Adrenal gland (tissue), 12 donors: ENCODE results near the gene UNC119B. TPM values are rescaled to one million over a fixed set of nuclear protein-coding genes. Genes with fewer than 3 reads are reported as not detected.

ENCODE experiments used
- DNase-seq, 7 donors: peaks; one replicate each; pipeline ENCODE4 v3.0.0-alpha.2; 2019 to 2020
- H3K27ac ChIP-seq, 5 donors: fragments of 200-600 bp; sonication (generic) in 4 of 5; 1 replicate in 3 of 5; 2 replicates in 2 of 5; pipeline versions ENCODE4 v1.5.1 to v1.8.0; 2016 to 2020; ENCODE audit warnings: mild to moderate bottlenecking in 1 of 5
- H3K27me3 ChIP-seq: fragments of 200-600 bp; 2 replicates; pipeline ENCODE4 v1.8.0; 2021
- H3K36me3 ChIP-seq, 2 donors: fragments of 200-600 bp; replicated peaks in 1 of 2; 1 replicate in 1 of 2; 2 replicates in 1 of 2; pipeline versions ENCODE4 v1.5.1 to v1.8.0; 2018 to 2022
- H3K4me1 ChIP-seq, 2 donors: fragments of 200-600 bp; replicated peaks in 1 of 2; 1 replicate in 1 of 2; 2 replicates in 1 of 2; pipeline versions ENCODE4 v1.5.1 to v1.8.0; 2018 to 2021
- H3K4me3 ChIP-seq, 4 donors: fragments of 200-600 bp; sonication (generic) in 3 of 4; one replicate each; pipeline ENCODE4 v1.5.1; 2016 to 2018
- H3K9me3 ChIP-seq, 3 donors: fragments of 200-600 bp; sonication (generic) in 1 of 3; replicated peaks in 1 of 3; 1 replicate in 2 of 3; 2 replicates in 1 of 3; pipeline versions ENCODE4 v1.5.1 to v1.8.0; 2016 to 2021
- POLR2A ChIP-seq, 2 donors: fragments of 450-650 bp; IDR thresholded peaks; one replicate each; pipeline ENCODE4 v1.6.1; 2017; ENCODE audit warnings: antibody characterized with exemption in 2 of 2, mild to moderate bottlenecking in 2 of 2, moderate library complexity in 1 of 2
- WGBS, 4 donors: extraction: QIAGEN DNeasy Blood & Tissue Kit in 2 of 4; methylation state at CpG; one replicate each; pipeline versions ENCODE4 v1.1.5 to v1.1.7; 2013 to 2017; 5-methylcytosine and 5-hydroxymethylcytosine counted together
- intact Hi-C, 2 donors: fragments of 100-400 bp; cut with DNase I; formaldehyde crosslinking; loops; one replicate each; pipeline versions ENCODE4 v1.14.1 to v1.15.0; 2022 to 2023
- polyA plus RNA-seq, 3 donors: library from polyadenylated mRNA; stranded (reverse); fragments of 200-250 nt in 2 of 3; fragments of 350-450 nt in 1 of 3; fragmentation: Illumina TruSeq in 1 of 3; extraction: RNeasy Lipid Tissue Mini Kit (QIAGEN cat#74804) in 1 of 3; gene quantifications; one replicate each; pipeline ENCODE4 v1.2.3, GENCODE V29; 2013 to 2014
- total RNA-seq, 9 donors: library from RNA; depleted of rRNA in 4 of 9; stranded (reverse); fragments of >200 nt in 4 of 9; fragments of 120-200 nt in 1 of 9; fragmentation: NEBNext Ultra II Directional in 1 of 9; extraction: Animal tissue kit (Norgen Biotek cat#: 25700) in 1 of 9; gene quantifications; one replicate each; pipeline versions ENCODE4 v1.1.0 to v1.2.4, GENCODE V29; 2013 to 2023
- TF ChIP-seq, protein P1 (sequence below), 6 experiments: fragments of 450-650 bp in 4 of 6; fragments of 200-600 bp in 2 of 6; sonication (generic) in 1 of 6; IDR thresholded peaks; 1 replicate in 5 of 6; 2 replicates in 1 of 6; pipeline versions ENCODE4 v1.5.1 to v1.8.0; 2016 to 2021; ENCODE audit warnings: antibody characterized with exemption in 6 of 6, mild to moderate bottlenecking in 2 of 6, moderate library complexity in 1 of 6
- donor health status: healthy with polysubstance abuse.
- donor health status: Bipolar disorder and iron deficiency.
- donor health status: DM: yes; HTN: yes; CAD: no.
- donor health status: DM: no; HTN: no; CAD: no.
- donor health status: DM: no; HTN: no; CAD: no.
- donor health status: DM: yes; HTN: yes; CAD: no.

The UNC119B gene
- total and polyA plus RNA-seq, 12 donors: 14.0 to 97.5 (median 50.0) TPM

DNA sequence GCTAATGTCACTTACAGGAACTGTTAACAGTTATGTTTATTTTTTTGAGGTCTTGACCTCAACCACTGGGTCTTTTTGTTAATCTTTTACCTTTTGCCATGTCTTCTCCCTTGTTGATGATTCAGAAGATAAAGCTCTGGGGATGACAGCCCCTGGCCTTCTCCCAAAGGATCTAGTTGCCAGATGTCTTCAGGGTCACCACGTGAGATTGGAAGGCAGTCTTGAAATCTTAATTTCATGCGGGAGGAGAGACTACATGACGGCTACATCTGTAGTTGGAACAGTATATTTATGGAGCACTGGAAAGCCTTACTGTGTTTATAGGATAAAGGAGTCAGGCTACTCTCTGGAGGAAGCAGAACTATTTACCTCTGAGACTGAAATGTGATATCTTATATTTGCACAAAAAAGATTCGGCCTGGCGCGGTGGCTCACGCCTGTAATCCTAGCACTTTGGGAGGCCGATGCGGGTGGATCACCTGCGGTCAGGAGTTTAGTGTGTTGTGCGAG is 17.7 kb upstream of the UNC119B start:
- Histone ChIP-seq H3K9me3 (no peaks in the 10 kb centered on the region), H3K36me3 (peaks cover 0 to 41% of the 10 kb centered on the region in 2 donors), H3K4me1 (peaks cover 47 to 57% of the 10 kb centered on the region in 2 donors), H3K27ac (peak overlapping the region; percentile 29 to 93 (median 48)), H3K27me3 (no peaks in the 10 kb centered on the region), H3K4me3 (no peak overlapping the region)
- intact Hi-C loops: no loop called here
- DNase-seq: peak; percentile 63 to 88 (median 78)
- 46 to 51% (median 48%) methylated on average over 11 of the region's 11 CpGs for WGBS, 4 donors
- TF ChIP-seq, protein P1, sequence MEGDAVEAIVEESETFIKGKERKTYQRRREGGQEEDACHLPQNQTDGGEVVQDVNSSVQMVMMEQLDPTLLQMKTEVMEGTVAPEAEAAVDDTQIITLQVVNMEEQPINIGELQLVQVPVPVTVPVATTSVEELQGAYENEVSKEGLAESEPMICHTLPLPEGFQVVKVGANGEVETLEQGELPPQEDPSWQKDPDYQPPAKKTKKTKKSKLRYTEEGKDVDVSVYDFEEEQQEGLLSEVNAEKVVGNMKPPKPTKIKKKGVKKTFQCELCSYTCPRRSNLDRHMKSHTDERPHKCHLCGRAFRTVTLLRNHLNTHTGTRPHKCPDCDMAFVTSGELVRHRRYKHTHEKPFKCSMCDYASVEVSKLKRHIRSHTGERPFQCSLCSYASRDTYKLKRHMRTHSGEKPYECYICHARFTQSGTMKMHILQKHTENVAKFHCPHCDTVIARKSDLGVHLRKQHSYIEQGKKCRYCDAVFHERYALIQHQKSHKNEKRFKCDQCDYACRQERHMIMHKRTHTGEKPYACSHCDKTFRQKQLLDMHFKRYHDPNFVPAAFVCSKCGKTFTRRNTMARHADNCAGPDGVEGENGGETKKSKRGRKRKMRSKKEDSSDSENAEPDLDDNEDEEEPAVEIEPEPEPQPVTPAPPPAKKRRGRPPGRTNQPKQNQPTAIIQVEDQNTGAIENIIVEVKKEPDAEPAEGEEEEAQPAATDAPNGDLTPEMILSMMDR (IDR thresholded peaks at IDR 0.05): no peak
- TF ChIP-seq POLR2A (IDR thresholded peaks at IDR 0.05): no peak

- Histone ChIP-seq H3K4me3 (no peak overlapping the region), H3K27ac (peak overlapping the region in 1 of 5 donors; percentile 93), H3K4me1 (peaks cover 45 to 54% of the 10 kb centered on the region in 2 donors), H3K9me3 (no peaks in the 10 kb centered on the region), H3K36me3 (peaks cover 0 to 54% of the 10 kb centered on the region in 2 donors), H3K27me3 (no peaks in the 10 kb centered on the region)
- TF ChIP-seq, protein P1 (IDR thresholded peaks at IDR 0.05): no peak
- no peak for TF ChIP-seq POLR2A (IDR thresholded peaks at IDR 0.05)
- WGBS, 4 donors: 83 to 94% (median 91%) methylated on average over 4 of the region's 4 CpGs
- intact Hi-C loops: no loop called here
- DNase-seq: no peak
Measured at GRCh38 chr12:120693848-120694247, 16.4 kb upstream of the UNC119B start.

DNA sequence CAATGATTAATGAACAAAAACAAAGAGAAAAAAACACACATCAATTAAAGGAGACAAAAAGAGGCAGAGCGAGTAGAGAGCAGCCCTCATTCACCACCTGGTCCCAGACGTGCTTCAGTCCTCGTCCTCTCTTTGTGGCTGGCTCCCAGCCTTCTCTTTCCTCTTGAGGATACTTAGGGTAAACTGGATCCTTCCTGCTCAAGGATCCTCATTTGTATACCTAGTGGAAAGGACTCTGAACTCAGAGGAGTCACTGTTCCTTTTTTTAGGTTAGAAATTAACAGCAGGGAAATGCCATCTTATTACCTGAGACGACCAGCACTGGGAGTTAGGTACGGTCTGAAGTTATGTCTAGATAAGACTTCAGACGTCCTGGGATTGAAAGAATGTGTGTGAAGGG is 13.6 kb upstream of the UNC119B start:
- no peak for DNase-seq
- intact Hi-C loops: no loop called here
- WGBS, 4 donors: 68 to 83% (median 82%) methylated on average over 6 of the region's 6 CpGs
- no peak overlapping the region for H3K27ac ChIP-seq
- H3K27me3 ChIP-seq: no peaks in the 10 kb centered on the region
- no peaks in the 10 kb centered on the region for H3K9me3 ChIP-seq
- no peak overlapping the region for H3K4me3 ChIP-seq
- H3K36me3 ChIP-seq: peaks cover 0 to 82% of the 10 kb centered on the region in 2 donors
- TF ChIP-seq POLR2A (IDR thresholded peaks at IDR 0.05): no peak
- TF ChIP-seq, protein P1 (IDR thresholded peaks at IDR 0.05): no peak
- peaks cover 17 to 32% of the 10 kb centered on the region in 2 donors for H3K4me1 ChIP-seq

GRCh38 chr12:120697344-120697743 is 12.9 kb upstream of the UNC119B start:
- peaks cover 0 to 87% of the 10 kb centered on the region in 2 donors for H3K36me3 ChIP-seq
- no peak for DNase-seq
- TF ChIP-seq, protein P1 (IDR thresholded peaks at IDR 0.05): no peak
- no peak for TF ChIP-seq POLR2A (IDR thresholded peaks at IDR 0.05)
- H3K27me3 ChIP-seq: no peaks in the 10 kb centered on the region
- H3K9me3 ChIP-seq: no peaks in the 10 kb centered on the region
- 71 to 91% (median 85%) methylated on average over 1 of the region's 1 CpG for WGBS, 4 donors
- H3K27ac ChIP-seq: no peak overlapping the region
- no peak overlapping the region for H3K4me3 ChIP-seq
- intact Hi-C loops: no loop called here
- H3K4me1 ChIP-seq: peaks cover 13 to 28% of the 10 kb centered on the region in 2 donors
